Glomerular visceral epithelial cell (primary cell): ENCODE measurements around the gene LRRK2.
"Not testable (repeated sequence)": the region's sequence is repeated elsewhere in the genome, so short reads cannot be mapped to it uniquely, and the experiment has no call there.

Experiments
- DNase-seq: peaks from one replicate; pipeline ENCODE4 v3.0.0-alpha.2; 2016; ENCODE audit errors: extremely low spot score

LRRK2 gene

GRCh38 chr12:40314927-40315326 is 90.1 kb downstream of the LRRK2 start:
- DNase-seq: no peak

GRCh38 chr12:40315375-40315774 is 90.6 kb downstream of the LRRK2 start:
- DNase-seq: no peak

GRCh38 chr12:40324261-40324660 is 99.5 kb downstream of the LRRK2 start:
- DNase-seq: no peak

GRCh38 chr12:40325349-40325960 is 100.7 kb downstream of the LRRK2 start:
- DNase-seq: peak; percentile 8

- no peak for DNase-seq
These were observed 102.7 kb downstream of the LRRK2 start for GRCh38 chr12:40327535-40327934.

GRCh38 chr12:40330180-40330579 is 105.4 kb downstream of the LRRK2 start:
- no peak for DNase-seq

GRCh38 chr12:40331886-40332285 is 107.1 kb downstream of the LRRK2 start:
- DNase-seq: no peak

GRCh38 chr12:40335991-40336390 is 111.2 kb downstream of the LRRK2 start:
- no peak for DNase-seq

- DNase-seq: no peak
These were observed 111.9 kb downstream of the LRRK2 start for GRCh38 chr12:40336573-40337199.

- DNase-seq: no peak
These were observed 113.3 kb downstream of the LRRK2 start for GRCh38 chr12:40338071-40338470.

GRCh38 chr12:40338621-40339020 is 113.8 kb downstream of the LRRK2 start:
- DNase-seq: no peak

GRCh38 chr12:40342010-40342409 is 117.2 kb downstream of the LRRK2 start:
- DNase-seq: no peak

GRCh38 chr12:40343124-40343523 is 118.3 kb downstream of the LRRK2 start:
- DNase-seq: no peak

GRCh38 chr12:40344312-40344711 is 119.5 kb downstream of the LRRK2 start:
- no peak for DNase-seq

GRCh38 chr12:40351976-40352375 is 127.2 kb downstream of the LRRK2 start:
- DNase-seq: no peak

GRCh38 chr12:40375076-40375475 is 150.3 kb downstream of the LRRK2 start:
- DNase-seq: no peak

- no peak for DNase-seq
These were observed 151.9 kb downstream of the LRRK2 start for GRCh38 chr12:40376533-40377267.

- DNase-seq: no peak
These were observed 153.9 kb downstream of the LRRK2 start for GRCh38 chr12:40378691-40379090.

- no peak for DNase-seq
These were observed 157.4 kb downstream of the LRRK2 start for GRCh38 chr12:40382217-40382616.

- not testable (repeated sequence) for DNase-seq
These were observed 162.5 kb downstream of the LRRK2 start for GRCh38 chr12:40387279-40387678.

GRCh38 chr12:40390980-40391379 is 166.2 kb downstream of the LRRK2 start:
- no peak for DNase-seq

GRCh38 chr12:40393026-40393425 is 168.2 kb downstream of the LRRK2 start:
- no peak for DNase-seq

GRCh38 chr12:40399656-40400055 is 174.9 kb downstream of the LRRK2 start:
- no peak for DNase-seq
